GM12874 (cell line): Measurements from ENCODE around the gene NDUFAF8.

Experiments
- CTCF ChIP-seq: IDR thresholded peaks from 2 replicates; pipeline ENCODE4 v1.5.1; 2011; ENCODE audit warnings: low read depth, mild to moderate bottlenecking, control low read depth, low read length, moderate library complexity; ENCODE audit not compliant: insufficient read depth

The NDUFAF8 gene

GRCh38 chr17:81252326-81252986 lies 13.3 kb downstream of the NDUFAF8 start:
- TF ChIP-seq CTCF, result no peak

GRCh38 chr17:81252987-81253329 lies 13.8 kb downstream of the NDUFAF8 start:
- no peak for TF ChIP-seq CTCF

GRCh38 chr17:81253358-81254131 lies 14.4 kb downstream of the NDUFAF8 start:
- TF ChIP-seq CTCF, result peak; percentile 80

GRCh38 chr17:81254955-81255717 lies 16.0 kb downstream of the NDUFAF8 start:
- TF ChIP-seq CTCF, result no peak

GRCh38 chr17:81256616-81257015 lies 17.5 kb downstream of the NDUFAF8 start:
- TF ChIP-seq CTCF, result no peak

- TF ChIP-seq CTCF, result no peak
These were observed 18.4 kb downstream of the NDUFAF8 start for GRCh38 chr17:81257533-81257932.

- TF ChIP-seq CTCF, result no peak
These were observed 19.2 kb downstream of the NDUFAF8 start for GRCh38 chr17:81258292-81258691.
